ENCODE results near the gene ZC3H12C. TPM values are rescaled to one million over a fixed set of nuclear protein-coding genes. Genes with fewer than 3 reads are reported as not detected.

The ZC3H12C gene
- total and polyA plus RNA-seq, 2 of the 13 experiments (the other 11 are each of a cell fraction or from before 2014, with no cell fraction given) = 2.4 to 5.7 TPM

DNA sequence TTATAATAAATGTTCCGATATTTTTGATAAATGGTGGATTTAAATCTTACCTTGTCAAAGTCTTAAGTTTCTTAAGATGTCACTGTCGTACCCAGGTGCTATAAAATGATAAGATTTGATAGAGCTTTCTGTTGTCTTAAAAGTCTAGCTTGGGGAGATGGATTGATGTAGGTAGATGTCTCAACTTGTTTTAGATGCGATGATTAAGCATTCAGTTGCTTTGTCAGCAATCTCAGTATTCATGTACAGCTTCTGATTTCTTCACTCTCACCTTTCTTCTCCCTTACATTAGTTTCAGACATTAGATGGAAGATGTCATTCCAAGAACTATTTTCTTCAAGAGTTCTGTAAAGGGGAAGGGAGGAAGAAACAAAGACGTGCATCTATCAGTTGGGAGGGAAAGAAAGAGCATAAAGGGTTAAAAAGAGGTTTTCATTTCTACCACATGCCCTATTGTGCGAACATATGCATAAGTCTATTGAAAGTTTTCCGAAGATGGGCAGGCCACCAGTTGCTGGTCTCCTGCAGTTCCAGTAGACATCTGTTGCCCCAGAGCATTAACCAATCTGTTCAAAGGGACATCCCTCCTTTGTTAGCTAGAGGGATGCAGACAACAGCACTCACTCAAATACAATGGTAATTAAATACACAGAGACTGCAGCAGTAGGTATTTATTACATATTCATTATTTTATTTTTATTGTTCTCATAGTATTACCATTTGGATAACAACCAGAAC lies 38.4 kb downstream of the ZC3H12C start:
- no TSS peak for BruUV-seq (replicated peaks)
- ChIA-PET CTCF (ENCODE audit: low intra/inter-chr PET ratio, low total read pairs) (no interaction called here), POLR2A (no interaction called here)
- no peaks in the 10 kb centered on the region for H3K27me3 ChIP-seq (ENCODE audit: control insufficient read depth in 1 of 2, insufficient read depth in 2 of 2, low read length in 2 of 2)
- no peaks in the 10 kb centered on the region for H3K4me1 ChIP-seq (ENCODE audit: insufficient read depth, low read length)
- no peak overlapping the region for H3K27ac ChIP-seq (ENCODE audit: extremely low read length, insufficient read depth, low read length)
- ATAC-seq (no peak), DNase-seq (ENCODE audit: low spot score) (no peak), FAIRE-seq (no peak)
- no peaks in the 10 kb centered on the region for H3K9me3 ChIP-seq (ENCODE audit: low read length)
- H2AFZ ChIP-seq (ENCODE audit: low read length) = no peak overlapping the region
- H3K79me2 ChIP-seq (ENCODE audit: insufficient read depth, low read length) = no peaks in the 10 kb centered on the region
- H4K20me1 ChIP-seq (ENCODE audit: insufficient read depth, low read length) = no peaks in the 10 kb centered on the region
- H3K4me2 ChIP-seq (ENCODE audit: low read depth, low read length) = no peak overlapping the region
- no peak overlapping the region for H3K4me3 ChIP-seq (replicated peaks in 1 of 3; ENCODE audit: insufficient read depth in 1 of 3, low read depth in 2 of 3, low read length in 3 of 3)
- no peaks in the 10 kb centered on the region for H3K36me3 ChIP-seq (replicated peaks in 1 of 2; ENCODE audit: control insufficient read depth in 1 of 2, insufficient read depth in 2 of 2, low read length in 2 of 2)
- WGBS (ENCODE audit: low lambda C conversion rate) = 95% methylated on average over 6 of the region's 6 CpGs
- TF ChIP-seq DPF2 (CRISPR knock-in tag; IDR thresholded peaks at IDR 0.05; ENCODE audit: borderline replicate concordance, low read depth) = no peak
- TF ChIP-seq NKX3-1 (CRISPR knock-in tag; IDR thresholded peaks at IDR 0.05) = no peak
- no peak for TF ChIP-seq ZFX (CRISPR knock-in tag; IDR thresholded peaks at IDR 0.05; ENCODE audit: low read depth)
- no peak for TF ChIP-seq MTF1 (CRISPR knock-in tag; IDR thresholded peaks at IDR 0.05)
- peak in 1 of 2 experiments; percentile 23; a peak in 1 of 4 replicates for TF ChIP-seq MAFK (conservative IDR thresholded peaks at IDR 0.05 in 1 of 2, IDR thresholded peaks at IDR 0.05 in 1 of 2; ENCODE audit: low read length in 2 of 2)
- 0 out of 2 replicates have a peak, but pooled peaks have one; percentile 22 for TF ChIP-seq ZNF652 (CRISPR knock-in tag; IDR thresholded peaks at IDR 0.05; ENCODE audit: borderline replicate concordance, low read depth)
- intact Hi-C loops (cut with micrococcal nuclease; ENCODE audit: unreplicated experiment) = no loop called here
- no peak overlapping the region for H3K9ac ChIP-seq (ENCODE audit: insufficient read depth, low read depth, low read length)
- in situ Hi-C loops (cut with HindIII; ENCODE audit: extremely low pct_ligation_motif_present, low pct_unique_long_range_greater_than_20kb) = no loop called here

DNA sequence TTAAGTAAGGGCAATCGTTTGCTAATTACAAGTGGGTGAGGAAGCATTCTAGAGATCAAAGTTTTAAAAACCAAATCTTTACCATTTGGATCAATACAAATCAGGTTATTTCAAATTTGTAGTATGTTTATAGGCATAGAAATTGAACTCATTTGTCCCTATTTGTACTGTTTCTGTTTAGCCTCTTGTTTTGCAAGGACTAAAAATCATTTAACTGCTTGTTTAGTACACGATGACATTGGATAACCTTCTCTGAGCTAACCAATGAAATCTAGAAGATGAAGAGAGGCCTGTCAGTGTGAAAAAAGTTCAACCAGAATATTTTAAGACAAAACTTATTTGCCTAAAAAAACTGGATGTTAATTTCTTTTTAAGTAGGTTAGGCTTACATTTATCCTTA lies 40.0 kb downstream of the ZC3H12C start:
- H3K79me2 ChIP-seq (ENCODE audit: insufficient read depth, low read length) = no peaks in the 10 kb centered on the region
- ChIA-PET CTCF (ENCODE audit: low intra/inter-chr PET ratio, low total read pairs) (no interaction called here), POLR2A (no interaction called here)
- no peak overlapping the region for H3K9ac ChIP-seq (ENCODE audit: insufficient read depth, low read depth, low read length)
- H3K27ac ChIP-seq (ENCODE audit: extremely low read length, insufficient read depth, low read length) = no peak overlapping the region
- FAIRE-seq = no peak
- in situ Hi-C loops (cut with HindIII; ENCODE audit: extremely low pct_ligation_motif_present, low pct_unique_long_range_greater_than_20kb) (no loop called here), intact Hi-C loops (cut with micrococcal nuclease; ENCODE audit: unreplicated experiment) (no loop called here)
- H3K4me2 ChIP-seq (ENCODE audit: low read depth, low read length) = no peak overlapping the region
- no peak overlapping the region for H3K4me3 ChIP-seq (replicated peaks in 1 of 3; ENCODE audit: insufficient read depth in 1 of 3, low read depth in 2 of 3, low read length in 3 of 3)
- H3K9me3 ChIP-seq (ENCODE audit: low read length) = no peaks in the 10 kb centered on the region
- ATAC-seq = no peak
- H3K27me3 ChIP-seq (ENCODE audit: control insufficient read depth in 1 of 2, insufficient read depth in 2 of 2, low read length in 2 of 2) = no peaks in the 10 kb centered on the region
- WGBS (ENCODE audit: low lambda C conversion rate) = 92% methylated on average over 2 of the region's 2 CpGs
- H2AFZ ChIP-seq (ENCODE audit: low read length) = no peak overlapping the region
- no peaks in the 10 kb centered on the region for H3K4me1 ChIP-seq (ENCODE audit: insufficient read depth, low read length)
- no peaks in the 10 kb centered on the region for H4K20me1 ChIP-seq (ENCODE audit: insufficient read depth, low read length)
- no peaks in the 10 kb centered on the region for H3K36me3 ChIP-seq (replicated peaks in 1 of 2; ENCODE audit: control insufficient read depth in 1 of 2, insufficient read depth in 2 of 2, low read length in 2 of 2)
- BruUV-seq (replicated peaks) = no TSS peak
- no peak for DNase-seq (ENCODE audit: low spot score)
- TF ChIP-seq, protein P1, sequence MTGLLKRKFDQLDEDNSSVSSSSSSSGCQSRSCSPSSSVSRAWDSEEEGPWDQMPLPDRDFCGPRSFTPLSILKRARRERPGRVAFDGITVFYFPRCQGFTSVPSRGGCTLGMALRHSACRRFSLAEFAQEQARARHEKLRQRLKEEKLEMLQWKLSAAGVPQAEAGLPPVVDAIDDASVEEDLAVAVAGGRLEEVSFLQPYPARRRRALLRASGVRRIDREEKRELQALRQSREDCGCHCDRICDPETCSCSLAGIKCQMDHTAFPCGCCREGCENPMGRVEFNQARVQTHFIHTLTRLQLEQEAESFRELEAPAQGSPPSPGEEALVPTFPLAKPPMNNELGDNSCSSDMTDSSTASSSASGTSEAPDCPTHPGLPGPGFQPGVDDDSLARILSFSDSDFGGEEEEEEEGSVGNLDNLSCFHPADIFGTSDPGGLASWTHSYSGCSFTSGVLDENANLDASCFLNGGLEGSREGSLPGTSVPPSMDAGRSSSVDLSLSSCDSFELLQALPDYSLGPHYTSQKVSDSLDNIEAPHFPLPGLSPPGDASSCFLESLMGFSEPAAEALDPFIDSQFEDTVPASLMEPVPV (CRISPR knock-in tag; IDR thresholded peaks at IDR 0.05) = no peak
- TF ChIP-seq IKZF1 (IDR thresholded peaks at IDR 0.05) = no peak
- no peak for TF ChIP-seq EED (CRISPR knock-in tag; IDR thresholded peaks at IDR 0.05)
- no peak for TF ChIP-seq RARA (CRISPR knock-in tag; IDR thresholded peaks at IDR 0.05)
- TF ChIP-seq NR2C2 (CRISPR knock-in tag; IDR thresholded peaks at IDR 0.05; ENCODE audit: borderline replicate concordance) = no peak
- TF ChIP-seq CBX1 (IDR thresholded peaks at IDR 0.05; ENCODE audit: low read depth) = no peak
- TF ChIP-seq, protein P2, sequence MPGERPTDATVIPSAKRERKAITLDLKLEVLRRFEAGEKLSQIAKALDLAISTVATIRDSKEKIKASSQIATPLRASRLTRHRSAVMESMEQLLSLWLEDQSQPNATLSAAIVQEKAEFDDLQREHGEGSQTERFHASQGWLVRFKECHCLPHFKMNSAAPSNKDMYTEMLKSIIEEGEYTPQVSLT (CRISPR knock-in tag; IDR thresholded peaks at IDR 0.05; ENCODE audit: borderline replicate concordance, low read depth) = no peak
- no peak for TF ChIP-seq ZNF484 (CRISPR knock-in tag; IDR thresholded peaks at IDR 0.05; ENCODE audit: borderline replicate concordance, low read depth)
- no peak for TF ChIP-seq ZNF263 (CRISPR knock-in tag; IDR thresholded peaks at IDR 0.05)
- TF ChIP-seq SMAD1 (CRISPR knock-in tag; IDR thresholded peaks at IDR 0.05; ENCODE audit: borderline replicate concordance, low read depth) = no peak
